ENCODE measurements around the gene CORO2B. TPM values are rescaled to one million over a fixed set of nuclear protein-coding genes. Genes with fewer than 3 reads are reported as not detected.
A peak's percentile ranks its signal among the peaks of the same experiment; 100 is the strongest.
"Not testable (repeated sequence)": the region's sequence is repeated elsewhere in the genome, so short reads cannot be mapped to it uniquely, and the experiment has no call there.

The CORO2B gene
- total and polyA plus RNA-seq, 4 donors = 1.8 to 9.2 (median 5.0) TPM

DNA sequence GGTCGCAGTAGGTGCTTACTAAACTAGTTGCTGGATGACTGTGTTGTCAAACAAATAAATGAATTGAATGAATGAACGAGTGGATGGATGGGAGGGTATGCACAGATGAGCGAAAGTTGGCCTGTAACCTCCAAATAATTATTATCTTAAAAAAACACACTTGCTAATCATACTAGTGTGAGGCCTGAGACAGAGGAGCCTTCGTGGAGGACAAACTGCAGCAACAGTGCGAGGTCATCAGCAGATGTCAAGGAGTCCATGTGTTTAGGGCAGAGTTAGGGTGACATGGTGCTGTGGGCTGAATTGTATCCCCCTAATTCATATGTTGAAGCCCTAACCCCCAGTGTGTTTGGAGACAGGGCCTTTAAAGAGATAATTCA, 24.4 kb downstream of the CORO2B start:
- Histone ChIP-seq H3K36me3 (ENCODE audit: control insufficient read depth in 1 of 2, insufficient read depth in 2 of 2, low read length in 1 of 2) (no peaks in the 10 kb centered on the region), H3K4me3 (ENCODE audit: low read length in 2 of 2) (no peak overlapping the region), H3K27me3 (ENCODE audit: control insufficient read depth in 1 of 2, insufficient read depth in 2 of 2, low read length in 1 of 2) (no peaks in the 10 kb centered on the region), H3K4me1 (ENCODE audit: control insufficient read depth in 1 of 2, insufficient read depth in 2 of 2, low read length in 2 of 2) (no peaks in the 10 kb centered on the region), H3K27ac (ENCODE audit: low read depth in 1 of 2, low read length in 2 of 2) (no peak overlapping the region), H3K9me3 (ENCODE audit: control insufficient read depth, low read length) (no peaks in the 10 kb centered on the region)
- 95% methylated on average over 5 of the region's 5 CpGs for WGBS, 2 donors
- ATAC-seq (ENCODE audit: low FRiP score) = no peak
- intact Hi-C loops (cut with DNase I) = no loop called here
- no peak for DNase-seq

DNA sequence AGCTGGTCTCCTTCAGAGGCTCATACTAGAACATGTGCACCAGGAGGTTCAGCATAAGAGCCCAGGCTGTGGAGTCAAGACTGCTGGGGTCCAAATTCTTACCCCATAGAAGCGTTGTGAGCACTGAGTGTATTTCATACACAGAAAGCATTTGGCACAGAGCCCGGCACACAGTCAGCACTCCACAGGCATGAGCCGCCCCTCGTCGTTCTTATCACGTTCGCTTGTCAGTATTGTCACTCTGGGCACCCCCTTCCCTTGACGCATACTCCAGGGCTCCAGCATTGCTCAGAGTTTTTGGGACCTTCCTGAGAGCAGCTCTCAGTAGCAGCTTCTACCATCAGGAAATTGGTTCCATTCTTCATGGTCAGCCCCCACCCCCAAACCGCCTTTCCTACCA, 25.2 kb downstream of the CORO2B start:
- no peaks in the 10 kb centered on the region for H3K27me3 ChIP-seq (ENCODE audit: control insufficient read depth in 1 of 2, insufficient read depth in 2 of 2, low read length in 1 of 2)
- no peak for ATAC-seq (ENCODE audit: low FRiP score)
- WGBS, 2 donors = 91 to 92% methylated on average over 9 of the region's 9 CpGs
- H3K36me3 ChIP-seq (ENCODE audit: control insufficient read depth in 1 of 2, insufficient read depth in 2 of 2, low read length in 1 of 2) = no peaks in the 10 kb centered on the region
- no peak overlapping the region for H3K4me3 ChIP-seq (ENCODE audit: low read length in 2 of 2)
- H3K9me3 ChIP-seq (ENCODE audit: control insufficient read depth, low read length) = no peaks in the 10 kb centered on the region
- intact Hi-C loops (cut with DNase I) = no loop called here
- DNase-seq = no peak
- no peaks in the 10 kb centered on the region for H3K4me1 ChIP-seq (ENCODE audit: control insufficient read depth in 1 of 2, insufficient read depth in 2 of 2, low read length in 2 of 2)
- no peak overlapping the region for H3K27ac ChIP-seq (ENCODE audit: low read depth in 1 of 2, low read length in 2 of 2)

DNA sequence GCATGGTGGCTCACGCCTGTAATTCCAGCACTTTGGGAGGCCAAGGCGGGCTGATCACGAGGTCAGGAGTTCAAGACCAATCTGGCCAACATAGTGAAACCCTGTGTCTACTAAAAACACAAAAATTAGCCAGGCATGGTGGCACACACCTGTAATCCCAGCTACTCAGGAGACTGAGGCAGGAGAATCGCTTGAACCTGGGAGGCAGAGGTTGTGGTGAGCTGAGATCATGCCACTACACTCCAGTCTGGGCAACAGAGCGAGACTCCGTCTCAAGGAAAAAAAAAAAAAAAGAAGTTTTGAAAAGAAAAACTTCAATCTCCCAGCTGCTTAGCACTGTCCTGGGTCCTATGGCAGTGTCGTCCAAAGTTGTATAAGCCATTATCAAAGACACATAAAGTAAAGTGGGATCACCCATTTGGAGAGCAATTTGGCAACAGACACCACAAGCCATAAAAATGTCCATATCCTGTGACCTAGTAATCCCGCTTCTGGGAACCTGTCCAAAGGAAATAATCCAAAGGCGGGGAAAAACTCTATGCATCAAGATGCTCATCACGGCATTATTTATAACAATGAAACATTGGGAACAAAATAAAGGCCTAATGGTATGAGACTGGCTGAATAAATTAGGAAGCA, 26.2 kb downstream of the CORO2B start:
- H3K9me3 ChIP-seq (ENCODE audit: control insufficient read depth, low read length); H3K27ac ChIP-seq (ENCODE audit: low read depth in 1 of 2, low read length in 2 of 2); intact Hi-C loops (cut with DNase I); H3K4me3 ChIP-seq (ENCODE audit: low read length in 2 of 2); H3K27me3 ChIP-seq (ENCODE audit: control insufficient read depth in 1 of 2, insufficient read depth in 2 of 2, low read length in 1 of 2); H3K36me3 ChIP-seq (ENCODE audit: control insufficient read depth in 1 of 2, insufficient read depth in 2 of 2, low read length in 1 of 2); ATAC-seq (ENCODE audit: low FRiP score); DNase-seq; H3K4me1 ChIP-seq (ENCODE audit: control insufficient read depth in 1 of 2, insufficient read depth in 2 of 2, low read length in 2 of 2): not testable (repeated sequence)
- WGBS, 2 donors = 60 to 70% methylated on average over 10 of the region's 10 CpGs

DNA sequence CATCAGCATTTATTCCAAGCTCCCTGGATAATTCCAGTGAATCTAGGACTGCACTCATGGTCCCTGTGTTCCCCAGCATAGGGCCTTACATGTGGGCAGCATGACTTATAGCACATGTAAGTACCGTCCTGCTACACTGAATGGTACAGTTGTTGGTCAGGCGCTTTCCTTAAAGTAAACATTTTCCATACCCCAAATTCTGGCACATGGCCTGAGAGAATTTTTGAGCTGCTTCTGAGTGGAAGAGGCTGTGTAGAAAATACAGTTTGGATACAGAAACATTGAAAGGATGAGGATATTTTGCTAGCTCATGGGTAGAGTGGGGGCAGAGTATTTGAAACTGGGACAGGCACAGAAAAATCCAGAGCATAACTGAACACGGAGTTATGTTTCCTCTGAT, 27.6 kb downstream of the CORO2B start:
- ATAC-seq (ENCODE audit: low FRiP score) (no peak), DNase-seq (no peak)
- H3K4me3 ChIP-seq (ENCODE audit: low read length in 2 of 2) = no peak overlapping the region
- no peaks in the 10 kb centered on the region for H3K27me3 ChIP-seq (ENCODE audit: control insufficient read depth in 1 of 2, insufficient read depth in 2 of 2, low read length in 1 of 2)
- no peak overlapping the region for H3K27ac ChIP-seq (ENCODE audit: low read depth in 1 of 2, low read length in 2 of 2)
- intact Hi-C loops (cut with DNase I) = no loop called here
- H3K36me3 ChIP-seq (ENCODE audit: control insufficient read depth in 1 of 2, insufficient read depth in 2 of 2, low read length in 1 of 2) = no peaks in the 10 kb centered on the region
- H3K4me1 ChIP-seq (ENCODE audit: control insufficient read depth in 1 of 2, insufficient read depth in 2 of 2, low read length in 2 of 2) = no peaks in the 10 kb centered on the region
- H3K9me3 ChIP-seq (ENCODE audit: control insufficient read depth, low read length) = no peaks in the 10 kb centered on the region
- 68 to 76% methylated on average over 3 of the region's 3 CpGs for WGBS, 2 donors

DNA sequence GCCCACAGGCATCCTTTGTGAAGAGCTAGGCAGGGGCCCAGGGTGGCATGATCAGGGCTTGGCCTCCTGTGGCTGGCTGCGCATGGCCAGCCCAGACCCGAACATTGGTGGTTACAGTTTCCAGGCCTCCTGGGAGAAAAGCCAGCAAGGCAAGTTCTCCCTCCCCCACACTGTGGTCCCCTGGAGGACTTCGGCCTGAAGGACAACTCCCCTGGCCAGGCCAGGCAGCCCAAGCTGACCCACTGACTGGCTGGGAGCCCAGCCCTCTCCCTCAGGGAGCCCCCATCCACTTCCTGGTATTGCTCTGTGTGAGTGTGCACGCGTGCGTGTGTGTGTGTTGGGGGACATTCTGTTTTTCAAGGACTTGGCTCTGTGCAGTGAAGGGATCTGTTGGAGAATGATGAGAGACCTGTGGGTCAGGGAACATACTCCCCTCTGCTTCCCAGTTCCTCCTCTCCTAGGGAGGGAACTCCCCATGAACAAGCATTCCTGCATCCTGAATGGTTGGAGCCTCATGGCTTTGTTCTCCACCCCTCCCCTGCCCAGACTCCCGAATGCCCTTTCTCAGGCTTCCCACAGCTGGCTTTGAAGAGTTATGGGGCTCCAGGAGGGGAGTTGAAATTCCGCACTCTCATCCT, 29.5 kb downstream of the CORO2B start:
- Histone ChIP-seq H3K27me3 (ENCODE audit: control insufficient read depth in 1 of 2, insufficient read depth in 2 of 2, low read length in 1 of 2) (no peaks in the 10 kb centered on the region), H3K36me3 (ENCODE audit: control insufficient read depth in 1 of 2, insufficient read depth in 2 of 2, low read length in 1 of 2) (no peaks in the 10 kb centered on the region), H3K27ac (ENCODE audit: low read depth in 1 of 2, low read length in 2 of 2) (peak overlapping the region in 1 of 2 donors; percentile 12), H3K9me3 (ENCODE audit: control insufficient read depth, low read length) (no peaks in the 10 kb centered on the region), H3K4me3 (ENCODE audit: low read length in 2 of 2) (no peak overlapping the region), H3K4me1 (ENCODE audit: control insufficient read depth in 1 of 2, insufficient read depth in 2 of 2, low read length in 2 of 2) (no peaks in the 10 kb centered on the region)
- peak; percentile 78 to 90 for DNase-seq
- peak; percentile 78 for ATAC-seq (ENCODE audit: low FRiP score)
- intact Hi-C loops (cut with DNase I) = no loop called here
- 22 to 25% methylated on average over 8 of the region's 8 CpGs for whole genome bisulfite sequencing, 2 donors

DNA sequence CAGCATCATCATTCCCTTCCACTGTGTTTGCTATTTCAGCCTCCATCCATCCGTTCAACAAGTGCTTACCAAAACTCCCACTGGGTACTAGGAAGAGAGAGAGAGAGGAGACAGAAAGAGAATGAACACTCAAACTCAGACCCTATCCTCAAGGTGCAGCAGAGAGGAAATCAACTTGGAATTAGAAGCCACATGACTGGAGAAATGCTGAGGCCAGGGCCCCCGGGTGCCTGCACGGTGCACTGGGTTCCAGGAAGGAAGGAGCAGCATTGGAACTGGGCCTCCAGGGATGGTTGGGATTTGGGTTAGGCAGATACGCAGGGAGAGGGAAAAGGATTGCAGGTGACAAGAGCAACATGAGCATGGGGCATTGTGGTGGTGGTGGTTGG, 30.0 kb downstream of the CORO2B start:
- WGBS, 2 donors = 82% methylated on average over 4 of the region's 4 CpGs
- Histone ChIP-seq H3K27me3 (ENCODE audit: control insufficient read depth in 1 of 2, insufficient read depth in 2 of 2, low read length in 1 of 2) (no peaks in the 10 kb centered on the region), H3K36me3 (ENCODE audit: control insufficient read depth in 1 of 2, insufficient read depth in 2 of 2, low read length in 1 of 2) (no peaks in the 10 kb centered on the region), H3K27ac (ENCODE audit: low read depth in 1 of 2, low read length in 2 of 2) (no peak overlapping the region), H3K9me3 (ENCODE audit: control insufficient read depth, low read length) (no peaks in the 10 kb centered on the region), H3K4me1 (ENCODE audit: control insufficient read depth in 1 of 2, insufficient read depth in 2 of 2, low read length in 2 of 2) (no peaks in the 10 kb centered on the region), H3K4me3 (ENCODE audit: low read length in 2 of 2) (no peak overlapping the region)
- DNase-seq (no peak), ATAC-seq (ENCODE audit: low FRiP score) (no peak)
- intact Hi-C loops (cut with DNase I) = no loop called here

DNA sequence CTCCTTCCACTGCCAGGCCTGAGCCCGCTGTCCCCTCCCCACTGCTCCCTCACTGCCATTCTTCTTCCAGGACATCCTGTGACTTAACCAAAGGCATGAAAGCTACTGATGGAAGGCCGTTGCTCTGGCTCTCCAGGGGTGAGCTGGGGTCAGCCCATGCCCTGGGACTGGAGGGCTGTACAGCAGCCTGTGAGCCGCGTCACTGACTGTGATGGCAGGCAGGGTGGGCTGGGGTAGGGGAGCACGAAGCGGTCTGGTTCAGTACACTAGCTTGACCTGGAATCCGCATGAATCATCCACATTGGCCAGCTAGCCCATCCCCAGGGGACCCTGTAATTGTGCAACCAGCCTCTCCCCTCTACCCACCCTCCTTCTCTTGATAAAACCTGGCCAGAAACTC, 30.8 kb downstream of the CORO2B start:
- Histone ChIP-seq H3K36me3 (ENCODE audit: control insufficient read depth in 1 of 2, insufficient read depth in 2 of 2, low read length in 1 of 2) (no peaks in the 10 kb centered on the region), H3K9me3 (ENCODE audit: control insufficient read depth, low read length) (no peaks in the 10 kb centered on the region), H3K27ac (ENCODE audit: low read depth in 1 of 2, low read length in 2 of 2) (no peak overlapping the region), H3K4me3 (ENCODE audit: low read length in 2 of 2) (no peak overlapping the region), H3K27me3 (ENCODE audit: control insufficient read depth in 1 of 2, insufficient read depth in 2 of 2, low read length in 1 of 2) (no peaks in the 10 kb centered on the region), H3K4me1 (ENCODE audit: control insufficient read depth in 1 of 2, insufficient read depth in 2 of 2, low read length in 2 of 2) (no peaks in the 10 kb centered on the region)
- 43 to 47% methylated on average over 7 of the region's 7 CpGs for WGBS, 2 donors
- DNase-seq (peak; percentile 74 to 89), ATAC-seq (ENCODE audit: low FRiP score) (peak; percentile 82)
- intact Hi-C loops (cut with DNase I) = no loop called here

DNA sequence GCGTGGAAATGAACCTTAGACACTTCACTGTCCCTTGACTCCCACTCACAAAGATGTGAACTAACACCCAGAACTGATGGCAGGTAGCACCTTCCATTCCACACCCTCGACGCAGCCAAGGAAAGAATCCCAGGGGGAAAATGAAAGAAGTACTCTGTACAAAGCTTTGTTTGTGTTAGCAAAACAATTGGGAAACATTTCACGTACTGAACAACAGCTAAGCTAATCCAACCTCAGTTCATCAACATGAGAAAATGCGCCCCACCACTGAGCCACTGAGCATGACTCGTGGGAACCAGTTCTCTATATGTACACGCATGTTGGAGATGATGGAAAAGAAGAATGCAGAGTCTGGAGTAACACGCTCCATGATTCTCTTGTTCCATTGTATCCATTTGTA, 32.0 kb downstream of the CORO2B start:
- Histone ChIP-seq H3K27me3 (ENCODE audit: control insufficient read depth in 1 of 2, insufficient read depth in 2 of 2, low read length in 1 of 2) (no peaks in the 10 kb centered on the region), H3K9me3 (ENCODE audit: control insufficient read depth, low read length) (no peaks in the 10 kb centered on the region), H3K4me1 (ENCODE audit: control insufficient read depth in 1 of 2, insufficient read depth in 2 of 2, low read length in 2 of 2) (no peaks in the 10 kb centered on the region), H3K36me3 (ENCODE audit: control insufficient read depth in 1 of 2, insufficient read depth in 2 of 2, low read length in 1 of 2) (no peaks in the 10 kb centered on the region), H3K27ac (ENCODE audit: low read depth in 1 of 2, low read length in 2 of 2) (no peak overlapping the region), H3K4me3 (ENCODE audit: low read length in 2 of 2) (no peak overlapping the region)
- DNase-seq (no peak), ATAC-seq (ENCODE audit: low FRiP score) (no peak)
- intact Hi-C loops (cut with DNase I) = no loop called here
- 85 to 92% methylated on average over 8 of the region's 8 CpGs for WGBS, 2 donors

DNA sequence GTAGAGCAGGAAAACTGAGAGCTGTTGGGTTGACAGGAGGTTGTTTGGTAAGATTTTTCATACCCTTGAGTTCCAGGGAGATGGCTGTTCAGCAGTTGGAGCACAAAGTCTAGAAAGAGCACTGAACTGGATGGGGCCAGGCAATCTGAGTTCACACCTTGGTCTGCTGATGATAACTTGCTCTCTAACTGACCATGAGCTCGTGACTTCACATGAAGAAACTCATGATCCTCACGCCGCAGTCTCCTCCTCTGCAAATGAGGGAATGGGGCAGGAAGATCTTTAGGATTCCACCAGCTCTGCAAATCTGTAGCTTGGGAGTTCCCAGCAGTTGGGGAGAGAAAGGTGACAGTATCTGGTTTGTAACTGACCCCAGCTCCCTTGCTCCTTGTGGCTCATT, 33.7 kb downstream of the CORO2B start:
- DNase-seq = no peak
- no peaks in the 10 kb centered on the region for H3K27me3 ChIP-seq (ENCODE audit: control insufficient read depth in 1 of 2, insufficient read depth in 2 of 2, low read length in 1 of 2)
- no peaks in the 10 kb centered on the region for H3K4me1 ChIP-seq (ENCODE audit: control insufficient read depth in 1 of 2, insufficient read depth in 2 of 2, low read length in 2 of 2)
- H3K4me3 ChIP-seq (ENCODE audit: low read length in 2 of 2) = no peak overlapping the region
- no peaks in the 10 kb centered on the region for H3K9me3 ChIP-seq (ENCODE audit: control insufficient read depth, low read length)
- 93 to 96% methylated on average over 3 of the region's 3 CpGs for WGBS, 2 donors
- H3K27ac ChIP-seq (ENCODE audit: low read depth in 1 of 2, low read length in 2 of 2) = no peak overlapping the region
- intact Hi-C loops (cut with DNase I) = no loop called here
- H3K36me3 ChIP-seq (ENCODE audit: control insufficient read depth in 1 of 2, insufficient read depth in 2 of 2, low read length in 1 of 2) = no peaks in the 10 kb centered on the region
- no peak for ATAC-seq (ENCODE audit: low FRiP score)
